ENCODE results near the gene PCP4L1. TPM values are rescaled to one million over a fixed set of nuclear protein-coding genes. Genes with fewer than 3 reads are reported as not detected.

Gene PCP4L1
- 3.1 TPM for polyA plus RNA-seq (2012; ENCODE audit: low read depth, missing spikeins)

GRCh38 chr1:161258439-161259344 is at the start of gene PCP4L1:
Gene PCP4L1, plus strand, starts transcription at chr1:161258745. Its CDS starts 230 bp downstream, at chr1:161258975.
- FAIRE-seq (peak; percentile 81), DNase-seq (ENCODE audit: insufficient read length, low spot score) (peak; percentile 73)
- TF ChIP-seq PAX5 (IDR thresholded peaks at IDR 0.05; ENCODE audit: insufficient read depth, low read length, severe bottlenecking): no peak
- TF ChIP-seq POLR2AphosphoS5 (IDR thresholded peaks at IDR 0.05; ENCODE audit: low read depth, low read length): no peak
- TF ChIP-seq POLR2A (IDR thresholded peaks at IDR 0.05; ENCODE audit: low read depth, low read length): no peak
- no peak for TF ChIP-seq TAF1 (IDR thresholded peaks at IDR 0.05; ENCODE audit: low read depth, low read length)
- no peak for TF ChIP-seq POU2F2 (IDR thresholded peaks at IDR 0.05; ENCODE audit: low read depth, low read length)
- no peak for TF ChIP-seq SPI1 (IDR thresholded peaks at IDR 0.05; ENCODE audit: low read depth, low read length)

GRCh38 chr1:161209790-161210409 is 48.6 kb upstream of the PCP4L1 start:
- no peak for TF ChIP-seq TAF1 (IDR thresholded peaks at IDR 0.05; ENCODE audit: low read depth, low read length)
- no peak for TF ChIP-seq PAX5 (IDR thresholded peaks at IDR 0.05; ENCODE audit: insufficient read depth, low read length, severe bottlenecking)
- TF ChIP-seq POLR2A (IDR thresholded peaks at IDR 0.05; ENCODE audit: low read depth, low read length): no peak
- peak; percentile 63; the same call in 1 of the 2 replicates for TF ChIP-seq POU2F2 (IDR thresholded peaks at IDR 0.05; ENCODE audit: low read depth, low read length)
- peak; percentile 43; the same call in 1 of the 2 replicates for TF ChIP-seq SPI1 (IDR thresholded peaks at IDR 0.05; ENCODE audit: low read depth, low read length)
- TF ChIP-seq POLR2AphosphoS5 (IDR thresholded peaks at IDR 0.05; ENCODE audit: low read depth, low read length): no peak
- FAIRE-seq (peak; percentile 88), DNase-seq (ENCODE audit: insufficient read length, low spot score) (peak; percentile 50)

- FAIRE-seq (no peak), DNase-seq (ENCODE audit: insufficient read length, low spot score) (no peak)
- no peak for TF ChIP-seq POLR2AphosphoS5 (IDR thresholded peaks at IDR 0.05; ENCODE audit: low read depth, low read length)
- TF ChIP-seq SPI1 (IDR thresholded peaks at IDR 0.05; ENCODE audit: low read depth, low read length): no peak
- TF ChIP-seq POLR2A (IDR thresholded peaks at IDR 0.05; ENCODE audit: low read depth, low read length): no peak
- TF ChIP-seq TAF1 (IDR thresholded peaks at IDR 0.05; ENCODE audit: low read depth, low read length): no peak
- TF ChIP-seq PAX5 (IDR thresholded peaks at IDR 0.05; ENCODE audit: insufficient read depth, low read length, severe bottlenecking): no peak
- TF ChIP-seq POU2F2 (IDR thresholded peaks at IDR 0.05; ENCODE audit: low read depth, low read length): no peak
Measured at GRCh38 chr1:161214369-161214768, 44.2 kb upstream of the PCP4L1 start.

DNA sequence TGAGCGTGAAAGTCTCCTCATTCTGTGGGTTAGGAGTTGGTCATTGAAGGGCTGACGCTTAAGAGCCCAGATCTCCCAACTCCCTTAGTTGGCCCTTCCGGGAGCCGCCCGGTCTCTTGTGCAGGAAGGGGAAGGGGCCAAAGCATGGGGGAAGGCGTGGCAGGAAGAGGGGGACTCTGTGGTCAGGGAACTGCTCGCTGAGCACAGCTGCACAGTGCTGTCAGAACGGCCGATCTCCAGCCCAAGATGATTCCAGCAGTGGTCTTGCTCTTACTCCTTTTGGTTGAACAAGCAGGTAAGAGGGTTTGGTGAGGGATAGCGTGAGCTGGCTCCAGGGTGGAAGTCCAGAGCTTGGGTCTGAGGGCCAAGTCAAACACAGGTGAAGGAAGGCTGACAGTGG is 43.5 kb upstream of the PCP4L1 start, which contains the start of gene FCER1G:
TSS of gene FCER1G (plus strand) at position 220 of the 400 bp plus-strand sequence. CDS start at position 247, 27 bp downstream.
- DNase-seq (ENCODE audit: insufficient read length, low spot score): no peak
- FAIRE-seq: no peak
- no peak for TF ChIP-seq SPI1 (IDR thresholded peaks at IDR 0.05; ENCODE audit: low read depth, low read length)
- TF ChIP-seq POU2F2 (IDR thresholded peaks at IDR 0.05; ENCODE audit: low read depth, low read length): no peak
- no peak for TF ChIP-seq PAX5 (IDR thresholded peaks at IDR 0.05; ENCODE audit: insufficient read depth, low read length, severe bottlenecking)
- no peak for TF ChIP-seq TAF1 (IDR thresholded peaks at IDR 0.05; ENCODE audit: low read depth, low read length)
- no peak for TF ChIP-seq POLR2A (IDR thresholded peaks at IDR 0.05; ENCODE audit: low read depth, low read length)
- TF ChIP-seq POLR2AphosphoS5 (IDR thresholded peaks at IDR 0.05; ENCODE audit: low read depth, low read length): no peak

GRCh38 chr1:161216945-161217712 is 41.4 kb upstream of the PCP4L1 start:
- peak; percentile 92 for FAIRE-seq
- TF ChIP-seq TAF1 (IDR thresholded peaks at IDR 0.05; ENCODE audit: low read depth, low read length) (no peak), POU2F2 (IDR thresholded peaks at IDR 0.05; ENCODE audit: low read depth, low read length) (peak; percentile 29; the same call in 1 of the 2 replicates), PAX5 (IDR thresholded peaks at IDR 0.05; ENCODE audit: insufficient read depth, low read length, severe bottlenecking) (no peak), SPI1 (IDR thresholded peaks at IDR 0.05; ENCODE audit: low read depth, low read length) (peak; percentile 40; the same call in 1 of the 2 replicates)
- peak; percentile 45 for DNase-seq (ENCODE audit: insufficient read length, low spot score)

- FAIRE-seq: peak; percentile 84
- no peak for DNase-seq (ENCODE audit: insufficient read length, low spot score)
- TF ChIP-seq SPI1 (IDR thresholded peaks at IDR 0.05; ENCODE audit: low read depth, low read length) (no peak), TAF1 (IDR thresholded peaks at IDR 0.05; ENCODE audit: low read depth, low read length) (no peak), POLR2AphosphoS5 (IDR thresholded peaks at IDR 0.05; ENCODE audit: low read depth, low read length) (no peak), POU2F2 (IDR thresholded peaks at IDR 0.05; ENCODE audit: low read depth, low read length) (no peak), POLR2A (IDR thresholded peaks at IDR 0.05; ENCODE audit: low read depth, low read length) (no peak), PAX5 (IDR thresholded peaks at IDR 0.05; ENCODE audit: insufficient read depth, low read length, severe bottlenecking) (no peak)
Measured at GRCh38 chr1:161217831-161218230, 40.7 kb upstream of the PCP4L1 start.

- TF ChIP-seq TAF1 (IDR thresholded peaks at IDR 0.05; ENCODE audit: low read depth, low read length): no peak
- TF ChIP-seq SPI1 (IDR thresholded peaks at IDR 0.05; ENCODE audit: low read depth, low read length): no peak
- TF ChIP-seq POLR2AphosphoS5 (IDR thresholded peaks at IDR 0.05; ENCODE audit: low read depth, low read length): no peak
- no peak for TF ChIP-seq POLR2A (IDR thresholded peaks at IDR 0.05; ENCODE audit: low read depth, low read length)
- TF ChIP-seq POU2F2 (IDR thresholded peaks at IDR 0.05; ENCODE audit: low read depth, low read length): no peak
- TF ChIP-seq PAX5 (IDR thresholded peaks at IDR 0.05; ENCODE audit: insufficient read depth, low read length, severe bottlenecking): no peak
- FAIRE-seq (peak; percentile 20), DNase-seq (ENCODE audit: insufficient read length, low spot score) (no peak)
Measured at GRCh38 chr1:161218301-161219077, 40.1 kb upstream of the PCP4L1 start.

All from GM12891 (cell line).